ENCODE measurements around the gene GSTCD. TPM values are rescaled to one million over a fixed set of nuclear protein-coding genes. Genes with fewer than 3 reads are reported as not detected.

The GSTCD gene
- total and polyA plus RNA-seq, 4 donors = 1.2 to 8.7 (median 4.3) TPM

- TF ChIP-seq, protein P1, sequence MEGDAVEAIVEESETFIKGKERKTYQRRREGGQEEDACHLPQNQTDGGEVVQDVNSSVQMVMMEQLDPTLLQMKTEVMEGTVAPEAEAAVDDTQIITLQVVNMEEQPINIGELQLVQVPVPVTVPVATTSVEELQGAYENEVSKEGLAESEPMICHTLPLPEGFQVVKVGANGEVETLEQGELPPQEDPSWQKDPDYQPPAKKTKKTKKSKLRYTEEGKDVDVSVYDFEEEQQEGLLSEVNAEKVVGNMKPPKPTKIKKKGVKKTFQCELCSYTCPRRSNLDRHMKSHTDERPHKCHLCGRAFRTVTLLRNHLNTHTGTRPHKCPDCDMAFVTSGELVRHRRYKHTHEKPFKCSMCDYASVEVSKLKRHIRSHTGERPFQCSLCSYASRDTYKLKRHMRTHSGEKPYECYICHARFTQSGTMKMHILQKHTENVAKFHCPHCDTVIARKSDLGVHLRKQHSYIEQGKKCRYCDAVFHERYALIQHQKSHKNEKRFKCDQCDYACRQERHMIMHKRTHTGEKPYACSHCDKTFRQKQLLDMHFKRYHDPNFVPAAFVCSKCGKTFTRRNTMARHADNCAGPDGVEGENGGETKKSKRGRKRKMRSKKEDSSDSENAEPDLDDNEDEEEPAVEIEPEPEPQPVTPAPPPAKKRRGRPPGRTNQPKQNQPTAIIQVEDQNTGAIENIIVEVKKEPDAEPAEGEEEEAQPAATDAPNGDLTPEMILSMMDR (IDR thresholded peaks at IDR 0.05; ENCODE audit: low read depth, low read length, missing input control) = no peak
Observed at GRCh38 chr4:105838082-105838481, 129.5 kb downstream of the GSTCD start (continued).

DNA sequence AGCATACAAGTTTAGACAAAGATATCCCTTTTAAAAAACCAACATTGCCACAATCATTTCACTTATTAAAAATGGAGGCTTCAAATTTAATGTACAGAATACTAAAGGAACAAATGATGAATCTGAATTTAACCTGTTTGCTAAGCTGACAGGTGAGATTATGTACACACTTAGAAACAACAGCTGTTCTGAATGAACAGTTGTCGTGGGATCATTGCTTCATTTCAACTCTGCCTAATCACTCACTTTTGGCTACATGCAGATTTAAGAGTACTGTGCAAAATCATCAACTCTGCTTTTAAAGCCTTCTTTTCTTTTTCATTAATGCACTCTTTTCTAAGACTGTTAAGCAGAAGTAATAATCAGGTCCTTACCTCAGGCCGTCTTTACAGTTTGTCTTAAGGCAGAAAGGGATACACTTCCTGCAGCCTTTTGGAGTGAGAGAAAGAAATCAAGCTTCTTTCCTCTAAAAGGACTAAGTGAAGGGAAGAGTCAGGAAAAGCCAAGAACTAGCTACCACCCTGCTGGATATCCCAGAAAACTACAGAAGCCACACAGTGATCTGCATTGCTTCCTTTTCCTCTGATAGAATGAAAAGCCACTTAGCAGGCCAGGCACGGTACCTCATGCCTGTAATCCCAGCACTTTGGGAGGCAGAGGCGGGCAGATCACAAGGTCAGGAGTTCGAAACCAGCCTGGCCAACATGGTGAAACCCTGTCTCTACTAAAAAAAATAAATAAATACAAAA, 132.0 kb downstream of the GSTCD start:
- no peak overlapping the region for H3K4me3 ChIP-seq (ENCODE audit: low read depth in 1 of 3, low read length in 3 of 3)
- H3K9ac ChIP-seq (ENCODE audit: low read depth in 1 of 2, low read length in 2 of 2) = no peak overlapping the region
- WGBS = 82% methylated on average over 5 of the region's 5 CpGs
- TF ChIP-seq SP1 (IDR thresholded peaks at IDR 0.05) (no peak), RAD21 (IDR thresholded peaks at IDR 0.05) (no peak), ATF3 (IDR thresholded peaks at IDR 0.05) (no peak), TAF1 (conservative IDR thresholded peaks at IDR 0.05) (no peak), HNF4G (IDR thresholded peaks at IDR 0.05) (no peak), YY1 (IDR thresholded peaks at IDR 0.05) (no peak), NR2F2 (IDR thresholded peaks at IDR 0.05) (no peak)
- DNase-seq (ENCODE audit: low spot score) = no peak
- H3K9me3 ChIP-seq (ENCODE audit: control insufficient read depth in 4 of 4, low read length in 3 of 4) = no peaks in the 10 kb centered on the region
- H3K27ac ChIP-seq (ENCODE audit: low read depth in 1 of 2, low read length in 2 of 2) = no peak overlapping the region
- no peaks in the 10 kb centered on the region for H3K36me3 ChIP-seq (ENCODE audit: control insufficient read depth in 4 of 4, insufficient read depth in 3 of 4, low read depth in 1 of 4, low read length in 3 of 4)
- no peaks in the 10 kb centered on the region for H3K27me3 ChIP-seq (ENCODE audit: control insufficient read depth in 4 of 4, insufficient read depth in 4 of 4, low read length in 3 of 4)
- no peaks in the 10 kb centered on the region for H3K4me1 ChIP-seq (ENCODE audit: control insufficient read depth in 4 of 4, insufficient read depth in 4 of 4, low read length in 3 of 4)

- H3K4me1 ChIP-seq (ENCODE audit: control insufficient read depth in 4 of 4, insufficient read depth in 4 of 4, low read length in 3 of 4) = no peaks in the 10 kb centered on the region
- DNase-seq (ENCODE audit: low spot score) = no peak
- no peak overlapping the region for H3K9ac ChIP-seq (ENCODE audit: low read depth in 1 of 2, low read length in 2 of 2)
- WGBS = 97% methylated on average over 2 of the region's 2 CpGs
- H3K27ac ChIP-seq (ENCODE audit: low read depth in 1 of 2, low read length in 2 of 2) = no peak overlapping the region
- H3K4me3 ChIP-seq (ENCODE audit: low read depth in 1 of 3, low read length in 3 of 3) = no peak overlapping the region
- no peaks in the 10 kb centered on the region for H3K9me3 ChIP-seq (ENCODE audit: control insufficient read depth in 4 of 4, low read length in 3 of 4)
- no peaks in the 10 kb centered on the region for H3K27me3 ChIP-seq (ENCODE audit: control insufficient read depth in 4 of 4, insufficient read depth in 4 of 4, low read length in 3 of 4)
- TF ChIP-seq RAD21 (IDR thresholded peaks at IDR 0.05) (no peak), TAF1 (conservative IDR thresholded peaks at IDR 0.05) (no peak), FOXA2 (IDR thresholded peaks at IDR 0.05) (no peak), YY1 (IDR thresholded peaks at IDR 0.05) (no peak), FOXA1 (IDR thresholded peaks at IDR 0.05) (no peak), NR2F2 (IDR thresholded peaks at IDR 0.05) (no peak), HNF4A (conservative IDR thresholded peaks at IDR 0.05) (no peak), HNF4G (IDR thresholded peaks at IDR 0.05) (no peak), EGR1 (IDR thresholded peaks at IDR 0.05; ENCODE audit: low read depth in 2 of 2) (no peak), GABPA (IDR thresholded peaks at IDR 0.05 in 1 of 2, conservative IDR thresholded peaks at IDR 0.05 in 1 of 2) (no peak), SP1 (IDR thresholded peaks at IDR 0.05) (no peak), ATF3 (IDR thresholded peaks at IDR 0.05) (no peak), RXRA (IDR thresholded peaks at IDR 0.05) (no peak), ZBTB33 (IDR thresholded peaks at IDR 0.05) (no peak), JUND (IDR thresholded peaks at IDR 0.05) (no peak)
- TF ChIP-seq, protein P2, sequence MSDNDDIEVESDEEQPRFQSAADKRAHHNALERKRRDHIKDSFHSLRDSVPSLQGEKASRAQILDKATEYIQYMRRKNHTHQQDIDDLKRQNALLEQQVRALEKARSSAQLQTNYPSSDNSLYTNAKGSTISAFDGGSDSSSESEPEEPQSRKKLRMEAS (IDR thresholded peaks at IDR 0.05) = no peak
- TF ChIP-seq, protein P3, sequence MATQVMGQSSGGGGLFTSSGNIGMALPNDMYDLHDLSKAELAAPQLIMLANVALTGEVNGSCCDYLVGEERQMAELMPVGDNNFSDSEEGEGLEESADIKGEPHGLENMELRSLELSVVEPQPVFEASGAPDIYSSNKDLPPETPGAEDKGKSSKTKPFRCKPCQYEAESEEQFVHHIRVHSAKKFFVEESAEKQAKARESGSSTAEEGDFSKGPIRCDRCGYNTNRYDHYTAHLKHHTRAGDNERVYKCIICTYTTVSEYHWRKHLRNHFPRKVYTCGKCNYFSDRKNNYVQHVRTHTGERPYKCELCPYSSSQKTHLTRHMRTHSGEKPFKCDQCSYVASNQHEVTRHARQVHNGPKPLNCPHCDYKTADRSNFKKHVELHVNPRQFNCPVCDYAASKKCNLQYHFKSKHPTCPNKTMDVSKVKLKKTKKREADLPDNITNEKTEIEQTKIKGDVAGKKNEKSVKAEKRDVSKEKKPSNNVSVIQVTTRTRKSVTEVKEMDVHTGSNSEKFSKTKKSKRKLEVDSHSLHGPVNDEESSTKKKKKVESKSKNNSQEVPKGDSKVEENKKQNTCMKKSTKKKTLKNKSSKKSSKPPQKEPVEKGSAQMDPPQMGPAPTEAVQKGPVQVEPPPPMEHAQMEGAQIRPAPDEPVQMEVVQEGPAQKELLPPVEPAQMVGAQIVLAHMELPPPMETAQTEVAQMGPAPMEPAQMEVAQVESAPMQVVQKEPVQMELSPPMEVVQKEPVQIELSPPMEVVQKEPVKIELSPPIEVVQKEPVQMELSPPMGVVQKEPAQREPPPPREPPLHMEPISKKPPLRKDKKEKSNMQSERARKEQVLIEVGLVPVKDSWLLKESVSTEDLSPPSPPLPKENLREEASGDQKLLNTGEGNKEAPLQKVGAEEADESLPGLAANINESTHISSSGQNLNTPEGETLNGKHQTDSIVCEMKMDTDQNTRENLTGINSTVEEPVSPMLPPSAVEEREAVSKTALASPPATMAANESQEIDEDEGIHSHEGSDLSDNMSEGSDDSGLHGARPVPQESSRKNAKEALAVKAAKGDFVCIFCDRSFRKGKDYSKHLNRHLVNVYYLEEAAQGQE (IDR thresholded peaks at IDR 0.05) = no peak
- TF ChIP-seq, protein P1 (IDR thresholded peaks at IDR 0.05; ENCODE audit: low read depth, low read length, missing input control) = no peak
- no peaks in the 10 kb centered on the region for H3K36me3 ChIP-seq (ENCODE audit: control insufficient read depth in 4 of 4, insufficient read depth in 3 of 4, low read depth in 1 of 4, low read length in 3 of 4)
Observed at GRCh38 chr4:105843941-105844340, 135.4 kb downstream of the GSTCD start.
